ENCODE results near the gene RPS2.

The RPS2 gene

GRCh38 chr16:1917665-1918350 is 46.8 kb downstream of the RPS2 start:
- DNase-seq, result no peak

DNA sequence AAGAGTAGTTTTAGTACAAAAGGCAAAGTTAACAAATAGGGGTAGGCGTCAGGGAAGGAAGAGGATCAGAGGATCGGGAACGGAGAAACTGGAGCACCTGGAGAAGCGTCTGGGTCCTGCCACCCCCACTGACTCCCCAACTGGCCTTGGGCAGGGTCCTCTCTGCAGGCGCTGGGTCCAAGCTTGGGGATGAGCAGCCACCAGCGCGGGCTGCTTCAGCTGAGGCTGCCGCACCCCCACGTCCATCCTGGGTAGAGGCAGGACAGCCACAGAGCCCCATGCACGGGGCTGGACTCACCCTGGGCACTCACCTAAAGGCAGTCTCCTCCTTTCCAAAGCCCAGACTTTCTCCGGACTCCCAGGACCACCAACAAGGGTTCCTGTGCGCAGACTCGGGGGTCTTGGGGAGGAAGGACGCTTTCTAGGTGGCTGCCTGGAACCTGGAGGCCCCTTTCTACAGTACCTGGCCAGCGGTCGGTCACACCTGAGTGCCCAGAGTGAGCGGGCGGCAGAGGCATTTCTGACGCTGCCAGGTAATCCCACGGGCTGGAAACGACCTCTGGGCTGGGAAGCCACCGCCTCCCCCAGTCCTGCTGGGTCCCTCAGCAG is 47.5 kb downstream of the RPS2 start:
- no peak for DNase-seq

- no peak for DNase-seq
These were observed 48.0 kb downstream of the RPS2 start for GRCh38 chr16:1916640-1916990.

GRCh38 chr16:1915732-1916639 is 48.6 kb downstream of the RPS2 start:
- DNase-seq, result no peak

GRCh38 chr16:1914988-1915387 is 49.6 kb downstream of the RPS2 start:
- DNase-seq, result no peak

- no peak for DNase-seq
These were observed 50.5 kb downstream of the RPS2 start for GRCh38 chr16:1914084-1914608.

DNA sequence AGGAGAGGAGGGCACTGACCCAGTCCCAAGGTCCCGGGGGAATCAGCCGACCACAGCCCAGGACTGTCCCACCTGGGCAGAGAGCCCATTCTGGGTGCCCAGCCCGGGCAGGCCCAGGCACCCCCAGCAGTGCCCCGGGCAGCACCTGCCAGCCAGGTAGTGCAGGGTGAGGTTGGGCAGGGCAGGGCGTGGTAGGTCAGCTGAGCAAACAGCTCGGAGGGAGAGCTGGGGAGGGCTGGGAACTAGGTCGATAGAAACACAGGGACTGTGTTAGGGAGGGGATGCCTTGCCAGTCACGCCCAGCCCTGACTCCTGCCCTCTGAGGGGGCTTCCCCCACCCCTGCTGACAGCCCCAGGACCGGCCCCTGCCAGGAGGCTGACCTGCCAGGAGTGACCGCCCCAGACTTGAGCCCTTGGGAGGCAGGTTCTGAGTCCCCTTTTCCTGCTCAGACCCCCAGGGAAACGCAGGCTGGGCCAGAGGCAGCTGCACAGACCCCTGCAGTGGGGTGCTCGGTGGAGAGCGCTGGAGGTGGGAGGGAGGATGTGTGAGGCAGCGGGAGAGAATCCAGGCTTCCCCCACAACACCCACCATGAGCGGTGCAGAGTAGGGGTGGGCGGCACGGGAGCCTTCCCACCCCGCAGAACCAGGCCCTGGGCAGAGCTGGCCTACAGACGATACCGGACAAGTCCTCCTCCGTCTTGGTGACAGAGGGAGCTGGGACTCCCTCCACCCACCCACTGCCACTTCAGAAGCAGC is 51.1 kb downstream of the RPS2 start:
- DNase-seq, result no peak

DNA sequence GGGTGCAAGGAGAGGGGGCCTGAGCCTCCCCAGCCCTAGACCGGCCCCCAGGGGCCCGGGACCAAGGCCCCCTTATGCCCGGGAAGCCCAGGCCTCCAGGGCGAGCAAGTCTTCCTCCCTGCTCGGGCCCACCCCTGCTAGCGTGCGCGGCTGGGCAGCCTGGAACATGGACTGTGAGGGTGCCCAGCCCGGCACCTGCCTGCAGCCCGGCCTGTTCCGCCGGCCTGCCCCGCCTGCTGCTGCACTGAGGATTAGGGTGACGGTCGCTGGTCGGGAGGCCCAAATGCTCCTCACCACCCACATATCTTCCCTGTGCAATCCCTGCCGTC is 52.4 kb downstream of the RPS2 start:
- no peak for DNase-seq
